GM19351 (cell line): ENCODE measurements around the gene FMN2.
"Not testable (repeated sequence)": the region's sequence is repeated elsewhere in the genome, so short reads cannot be mapped to it uniquely, and the experiment has no call there.

Source experiments
- ATAC-seq: cut with Tn5 transposase; IDR thresholded peaks from one replicate; pipeline ENCODE4 v1.9.1; 2021; ENCODE audit warnings: mild to moderate bottlenecking, moderate library complexity; ENCODE audit not compliant: unreplicated experiment

Gene FMN2

DNA sequence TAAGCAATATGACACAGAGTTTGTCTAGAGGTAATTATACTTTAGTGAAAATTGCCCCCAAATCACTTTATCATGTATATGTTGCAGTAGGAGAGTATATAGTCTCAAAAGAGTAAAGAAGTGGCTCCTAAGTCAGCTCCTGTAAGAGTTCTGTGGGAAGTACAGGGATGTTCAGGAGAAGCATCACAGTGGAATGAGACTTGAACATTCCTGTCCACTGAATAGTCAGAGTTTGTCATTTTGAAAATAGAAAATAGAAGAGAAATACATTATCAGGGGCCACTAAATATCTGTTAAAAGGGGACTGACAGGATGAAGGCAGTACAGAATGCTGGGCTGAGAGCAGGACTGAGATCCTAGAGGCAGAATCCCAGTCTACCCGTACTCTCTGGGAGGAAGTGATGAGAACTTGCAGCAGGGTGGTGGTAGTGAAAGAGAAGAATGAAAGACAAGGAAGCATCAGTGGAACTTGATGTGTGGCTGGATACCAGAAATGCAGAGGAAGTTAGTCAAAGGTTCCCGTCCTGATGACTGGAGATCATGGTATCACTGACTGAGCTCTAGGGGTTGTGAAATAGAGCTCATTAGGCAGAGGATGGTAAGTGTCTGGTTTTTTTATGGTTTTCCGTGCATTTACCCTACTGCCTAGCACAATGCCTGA, 153.4 kb downstream of the FMN2 start:
- ATAC-seq, result no peak

DNA sequence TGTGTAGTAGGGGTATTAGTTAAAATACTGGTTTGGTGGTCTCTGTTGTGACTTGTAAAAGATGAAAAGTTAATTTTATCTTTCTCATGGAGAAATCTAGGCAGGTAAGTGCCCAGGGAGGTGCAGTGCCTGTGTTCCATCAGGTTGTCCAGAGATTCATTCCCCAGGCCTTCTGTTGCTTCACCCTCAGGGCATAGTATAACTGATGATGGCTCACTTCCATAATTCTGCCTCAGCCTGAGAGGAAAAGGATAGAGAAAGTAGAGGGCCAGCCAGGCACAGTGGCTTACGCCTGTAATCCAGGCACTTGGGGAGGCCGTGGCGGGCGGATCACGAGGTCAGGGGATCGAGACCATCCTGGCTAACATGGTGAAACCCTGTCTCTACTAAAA, 153.9 kb downstream of the FMN2 start:
- ATAC-seq, result no peak

DNA sequence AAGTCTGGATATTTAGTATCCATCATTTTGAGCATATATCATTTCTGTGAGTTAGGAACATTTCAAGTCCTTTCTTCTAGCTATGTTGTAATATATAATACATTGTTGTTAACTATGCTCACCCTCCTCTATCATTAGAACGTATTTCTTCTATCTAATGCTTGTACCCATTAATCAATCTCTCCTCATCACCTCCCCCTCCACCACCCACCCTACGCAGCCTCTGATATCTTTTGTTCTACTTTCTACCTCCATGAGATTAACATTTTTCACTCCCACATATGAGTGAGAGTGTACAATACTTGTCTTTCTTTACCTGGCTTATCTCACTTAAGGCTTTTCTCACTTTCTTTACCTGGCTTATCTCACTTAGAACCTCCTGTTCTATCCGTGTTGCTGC, 156.2 kb downstream of the FMN2 start:
- no peak for ATAC-seq

DNA sequence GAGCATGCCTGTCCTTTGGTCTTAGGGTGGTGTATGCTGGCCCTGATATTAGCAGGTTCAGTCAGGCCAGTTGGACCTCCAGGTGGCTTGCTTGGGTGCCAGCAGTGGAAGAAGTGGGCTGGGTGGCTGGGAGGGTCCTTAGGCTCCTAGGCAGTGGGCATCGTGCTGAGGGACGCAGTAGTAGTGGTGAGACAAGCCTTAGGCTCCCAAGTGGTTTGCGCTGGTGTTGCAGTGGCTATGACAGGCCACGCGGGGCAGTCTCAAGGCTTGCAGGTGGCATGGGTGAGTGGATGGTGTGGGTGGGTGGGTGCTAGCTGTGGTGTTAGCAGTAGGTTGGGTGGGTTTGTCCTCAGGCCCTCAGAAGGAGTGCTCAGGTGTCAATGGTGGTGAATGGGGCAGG, 162.3 kb downstream of the FMN2 start:
- no peak for ATAC-seq

DNA sequence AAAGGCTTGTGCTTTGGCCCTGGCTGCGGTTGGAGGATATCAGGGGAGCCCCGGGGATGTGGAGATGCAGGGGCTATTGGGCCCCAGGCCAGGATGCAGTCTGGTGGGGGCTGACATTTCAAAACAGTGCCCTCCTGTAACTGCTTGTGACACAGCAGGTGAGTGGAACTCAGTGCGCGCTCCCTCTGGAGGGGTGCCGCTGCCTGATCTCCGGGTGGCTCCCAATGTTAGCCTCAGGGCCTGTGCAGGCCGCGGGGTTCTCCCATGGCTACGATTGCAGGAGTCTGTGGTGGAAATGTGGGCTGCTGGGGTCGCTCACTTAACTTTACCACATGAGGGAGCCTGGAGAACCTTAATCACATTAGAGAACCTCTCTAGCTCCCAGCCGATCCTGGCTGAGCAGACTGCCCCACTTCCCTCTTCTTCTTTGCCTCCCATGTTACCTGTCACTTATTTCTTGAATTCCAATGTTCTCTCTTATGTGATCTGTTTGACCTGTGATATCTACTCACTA, 163.2 kb downstream of the FMN2 start:
- ATAC-seq, result no peak

DNA sequence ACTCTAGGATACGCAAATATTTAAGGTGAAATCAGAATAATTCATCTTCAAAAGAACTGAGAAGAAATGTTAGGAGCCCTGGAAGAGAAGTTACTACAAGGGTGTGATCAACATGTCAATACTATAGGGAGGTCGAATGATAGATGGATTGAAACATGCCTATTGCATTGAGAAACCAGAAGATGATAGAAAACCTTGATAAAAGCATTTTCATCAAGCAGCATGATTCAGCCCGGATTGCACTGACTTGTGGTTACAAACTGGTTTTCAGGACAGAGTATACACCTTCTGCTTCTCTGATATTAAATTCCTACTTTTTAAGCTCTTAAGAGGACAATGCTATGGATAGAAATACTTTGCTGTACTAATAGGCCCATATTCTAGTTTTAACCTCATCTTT, 164.2 kb downstream of the FMN2 start:
- no peak for ATAC-seq

DNA sequence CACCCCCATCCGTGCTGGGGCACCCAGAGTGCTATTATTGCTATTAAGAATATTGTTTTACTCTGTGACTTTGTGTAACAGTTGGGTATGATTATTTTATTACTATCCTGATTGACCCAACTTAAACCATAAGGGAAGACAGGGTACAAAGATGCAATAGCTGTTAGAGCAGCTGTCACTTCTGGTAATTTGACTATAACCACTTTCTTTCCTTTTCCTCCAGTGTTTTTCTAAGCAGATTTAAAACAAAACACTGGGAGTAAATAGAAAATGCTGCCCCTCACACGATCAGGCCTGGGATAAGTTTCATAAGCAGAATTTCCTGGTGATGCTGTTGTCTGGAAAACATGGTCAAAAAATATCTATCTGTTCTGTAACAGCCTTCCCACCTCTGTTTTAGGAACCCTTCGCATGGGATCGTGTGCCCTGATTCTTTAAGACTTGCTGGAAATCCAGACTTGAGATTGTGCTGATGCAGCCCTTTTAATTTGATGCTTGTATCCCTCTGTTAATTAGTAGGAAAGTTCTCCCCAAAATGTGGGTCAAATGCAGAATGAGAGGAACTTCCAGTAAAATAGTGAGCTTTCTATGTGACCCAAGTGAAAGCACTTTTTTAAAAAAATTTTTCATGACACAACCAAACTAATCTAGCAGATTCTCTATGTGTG, 165.3 kb downstream of the FMN2 start:
- ATAC-seq, result no peak

DNA sequence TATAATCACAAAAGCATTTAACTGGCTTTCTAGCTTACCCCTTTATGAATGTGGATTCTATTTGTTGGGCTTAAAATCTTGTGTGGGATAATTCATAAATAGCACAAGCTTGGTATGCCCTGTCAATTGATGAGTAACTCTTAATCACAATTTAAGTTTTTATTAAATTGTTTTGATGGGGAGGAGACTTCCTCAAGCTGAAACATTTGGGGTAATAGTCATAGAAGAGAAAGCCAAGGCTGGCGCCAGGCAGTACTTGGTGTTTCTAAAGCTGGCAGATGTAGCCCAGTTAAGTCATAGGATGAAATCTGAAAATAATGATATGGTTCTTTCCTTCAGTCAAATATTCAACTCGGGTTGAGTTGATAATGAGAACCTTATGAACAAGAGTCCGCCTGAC, 167.2 kb downstream of the FMN2 start:
- ATAC-seq, result no peak

DNA sequence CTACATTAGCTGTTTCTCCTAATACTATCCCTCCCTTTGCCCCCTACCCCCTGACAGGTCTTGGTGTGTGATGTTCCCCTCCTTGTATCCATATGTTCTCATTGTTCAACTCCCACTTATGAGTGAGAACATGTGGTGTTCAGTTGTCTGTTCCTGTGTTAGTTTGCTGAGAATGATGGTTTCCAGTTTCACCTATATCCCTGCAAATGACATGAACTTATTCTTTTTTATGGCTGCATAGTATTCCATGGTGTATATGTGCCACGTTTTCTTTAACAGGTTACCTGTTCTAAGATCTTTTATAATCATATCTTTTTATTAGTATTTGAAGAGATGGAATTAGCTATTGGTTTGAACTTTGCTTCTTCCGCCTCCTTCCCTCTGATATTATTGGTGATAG, 172.8 kb downstream of the FMN2 start:
- not testable (repeated sequence) for ATAC-seq

DNA sequence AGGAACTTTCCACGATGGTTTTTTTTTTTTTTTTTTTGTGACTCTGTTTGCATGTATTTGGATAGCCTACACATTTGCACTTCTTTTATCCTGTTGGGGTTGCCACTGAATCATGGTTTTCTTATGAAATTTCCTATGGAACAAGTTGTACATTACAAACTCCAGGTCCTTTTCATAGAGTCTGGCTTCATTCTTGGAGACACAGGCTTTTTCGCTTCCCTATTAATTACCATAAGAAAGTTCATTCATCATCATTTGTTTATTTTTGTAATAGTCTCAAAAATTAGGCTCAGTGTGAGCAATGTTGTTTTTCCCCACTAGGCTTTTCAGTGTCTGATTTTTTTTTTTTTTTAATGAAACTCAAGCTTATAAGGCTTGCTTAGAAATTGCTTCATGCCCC, 179.4 kb downstream of the FMN2 start:
- no peak for ATAC-seq

DNA sequence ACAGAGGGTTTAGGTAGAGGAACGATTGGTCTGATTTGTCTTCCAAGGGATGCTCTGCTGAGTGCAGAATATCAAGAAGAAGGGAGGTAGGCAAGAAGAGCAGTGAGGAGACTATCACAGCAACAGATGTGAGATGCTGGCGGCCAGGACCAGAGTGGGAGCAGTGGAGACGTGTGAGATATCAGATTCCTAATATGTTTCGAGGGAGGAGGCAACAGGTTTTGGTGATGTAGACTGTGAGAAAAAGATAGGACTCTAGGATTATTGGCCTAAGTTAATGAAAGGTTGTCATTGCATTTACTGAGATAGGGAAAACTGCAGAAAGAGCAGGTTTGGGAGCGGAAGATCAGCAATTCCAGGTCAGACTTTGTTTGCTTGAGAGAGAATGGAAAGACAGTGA, 182.9 kb downstream of the FMN2 start:
- ATAC-seq, result no peak

DNA sequence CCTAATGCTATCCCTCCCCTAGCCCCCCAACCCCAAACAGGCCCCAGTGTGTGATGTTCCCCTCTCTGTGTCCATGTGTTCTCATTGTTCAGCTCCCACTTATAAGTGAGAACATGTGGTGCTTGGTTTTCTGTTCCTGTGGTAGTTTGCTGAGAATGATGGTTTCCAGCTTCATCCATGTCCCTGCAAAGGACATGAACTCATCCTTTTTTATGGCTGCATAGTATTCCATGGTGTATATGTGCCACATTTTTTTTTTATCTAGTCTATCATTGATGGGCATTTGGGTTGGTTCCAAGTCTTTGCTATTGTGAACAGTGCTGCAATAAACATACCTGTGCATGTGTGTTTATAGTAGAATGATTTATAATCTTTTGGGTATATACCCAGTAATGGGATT, 183.5 kb downstream of the FMN2 start:
- not testable (repeated sequence) for ATAC-seq

DNA sequence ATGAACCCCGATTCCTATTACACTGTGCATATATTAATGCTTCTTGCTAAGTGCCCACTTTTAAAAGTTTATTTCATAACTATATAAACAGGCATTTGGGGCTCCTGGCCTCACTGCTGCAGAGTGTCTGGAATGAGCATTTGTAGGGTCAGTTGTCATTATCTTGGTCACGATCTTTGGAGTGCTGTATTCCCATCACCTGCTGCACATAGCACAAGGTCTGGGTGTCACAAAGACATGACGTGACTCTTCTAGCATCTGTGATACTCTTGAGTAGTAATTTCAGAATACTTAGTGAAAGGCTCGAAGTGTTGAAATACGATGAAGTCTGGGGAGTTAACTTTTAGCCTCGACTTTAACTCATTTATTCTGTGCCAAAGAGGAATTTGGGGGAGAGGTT, 186.4 kb downstream of the FMN2 start:
- ATAC-seq, result no peak

DNA sequence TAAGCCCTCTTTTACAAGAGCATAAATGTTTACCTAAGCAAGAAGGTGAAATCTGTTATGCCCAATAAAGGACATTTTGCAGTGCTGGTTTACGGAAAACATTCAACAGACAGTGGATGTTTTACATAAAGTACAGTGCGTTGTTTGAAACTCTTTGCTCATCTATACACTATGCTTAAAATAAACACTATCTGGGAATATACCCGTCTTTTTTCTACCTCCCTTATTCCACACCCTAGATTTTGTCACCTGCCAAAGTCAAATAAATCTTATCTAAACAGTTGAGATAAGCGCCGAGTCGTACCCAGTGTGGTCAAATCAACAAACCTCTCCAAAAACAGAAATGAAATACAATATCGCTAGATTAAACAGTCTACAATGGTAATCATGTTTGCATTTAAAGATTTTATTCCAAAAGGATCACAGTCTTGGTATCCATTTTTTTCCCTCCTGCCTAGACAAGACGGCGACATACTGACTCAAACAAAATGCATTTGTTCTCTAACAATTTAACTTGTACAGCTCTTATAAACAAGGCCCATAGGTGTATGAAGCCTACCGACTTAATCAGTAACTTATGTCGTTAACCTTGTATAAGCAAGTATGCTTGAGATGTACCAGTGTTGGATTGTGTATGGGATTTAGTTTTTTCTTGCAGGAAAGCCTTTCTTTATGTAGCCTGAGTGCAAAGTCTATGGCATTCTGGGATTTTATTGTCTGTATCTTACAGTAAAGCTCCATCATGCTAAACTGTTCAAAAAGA, 189.1 kb downstream of the FMN2 start:
- ATAC-seq, result no peak

DNA sequence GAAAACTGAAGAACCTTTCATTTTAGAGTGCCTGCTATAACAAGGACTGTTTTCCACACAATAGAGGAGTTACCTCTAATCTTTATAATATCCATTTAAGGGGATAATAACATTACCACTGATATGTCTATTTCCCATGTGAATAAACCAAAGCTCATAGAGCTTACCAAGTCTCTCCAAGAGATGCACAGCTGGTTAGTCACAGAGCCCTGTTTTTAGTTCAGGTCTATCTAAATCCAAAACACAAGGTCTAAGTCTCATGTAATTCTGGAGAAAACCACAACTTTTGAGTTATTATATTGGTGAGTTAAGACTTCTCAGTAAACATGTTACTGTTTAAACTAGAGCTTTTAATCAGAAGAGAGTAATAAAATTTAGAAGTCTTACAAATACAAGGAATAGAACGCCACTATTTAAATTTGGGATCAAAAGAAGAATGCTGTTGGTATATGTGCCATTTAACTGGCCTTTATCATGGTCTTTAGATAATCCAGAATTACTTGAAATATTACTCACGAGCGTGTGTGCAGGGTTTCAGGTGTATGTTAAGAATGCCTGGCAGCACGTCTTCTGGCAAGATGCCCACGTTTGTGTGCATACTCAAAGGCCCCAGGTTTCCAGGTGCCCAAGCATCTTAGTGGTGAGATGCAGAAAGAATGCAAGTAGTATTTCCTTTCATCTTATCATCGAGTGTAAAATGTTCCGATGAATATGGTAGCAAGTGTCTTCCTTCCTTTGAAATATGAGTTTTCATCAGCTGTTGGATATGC, 190.6 kb downstream of the FMN2 start:
- no peak for ATAC-seq

DNA sequence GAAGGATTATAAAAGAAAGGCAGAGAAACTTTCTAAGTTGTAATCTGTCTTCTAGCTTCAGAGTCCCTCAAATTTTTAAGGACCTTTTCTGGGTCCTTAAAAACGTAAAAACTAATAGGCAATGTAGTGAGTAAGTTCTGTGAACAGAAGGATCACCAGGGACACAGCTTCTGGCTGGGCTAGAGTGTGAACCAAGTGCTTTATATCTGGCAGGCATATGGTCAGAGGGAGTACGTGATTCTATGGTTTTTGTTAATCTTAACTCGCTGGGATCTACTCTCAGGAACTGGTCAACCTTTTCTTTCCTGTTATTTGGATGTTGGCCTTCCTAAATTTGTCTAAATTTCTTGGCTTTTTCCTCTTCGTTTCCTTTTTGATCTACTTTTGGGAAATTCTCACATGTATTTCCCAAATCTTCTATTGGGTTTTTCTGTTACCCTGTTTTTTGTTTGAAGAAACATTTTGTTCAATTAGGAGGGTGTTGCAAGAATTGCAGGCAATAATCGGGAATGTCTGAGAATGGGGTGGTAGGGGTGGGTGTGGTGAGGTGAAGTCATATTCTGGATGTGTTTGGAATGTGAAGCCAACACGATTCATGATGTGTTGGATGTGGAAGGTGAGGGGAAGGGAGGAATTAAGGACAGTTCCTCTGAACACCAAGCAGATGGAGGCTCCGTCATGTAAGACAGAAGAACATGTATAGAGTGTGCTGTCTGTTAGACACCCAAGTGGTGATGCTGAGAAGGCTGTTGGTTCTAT, 193.2 kb downstream of the FMN2 start:
- no peak for ATAC-seq

DNA sequence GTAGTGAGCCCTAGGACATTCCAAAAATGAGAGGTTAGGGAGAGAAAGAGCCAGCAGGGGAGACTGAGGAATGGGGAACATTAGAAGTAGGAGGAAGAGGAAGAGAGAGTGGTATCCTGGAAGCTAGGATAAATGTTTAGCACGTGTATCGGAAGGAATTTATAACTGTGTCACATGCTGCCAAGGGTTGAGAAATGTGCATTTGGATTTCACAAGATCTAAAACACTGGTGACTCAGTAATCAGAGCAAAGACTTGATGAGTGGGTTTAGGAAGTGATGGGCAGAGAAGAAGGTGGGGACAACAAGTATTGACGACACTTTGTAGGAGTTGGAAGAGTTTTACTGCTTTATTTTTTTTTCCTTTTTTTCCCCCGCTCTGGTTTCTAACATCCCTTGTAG, 193.9 kb downstream of the FMN2 start:
- ATAC-seq, result no peak

DNA sequence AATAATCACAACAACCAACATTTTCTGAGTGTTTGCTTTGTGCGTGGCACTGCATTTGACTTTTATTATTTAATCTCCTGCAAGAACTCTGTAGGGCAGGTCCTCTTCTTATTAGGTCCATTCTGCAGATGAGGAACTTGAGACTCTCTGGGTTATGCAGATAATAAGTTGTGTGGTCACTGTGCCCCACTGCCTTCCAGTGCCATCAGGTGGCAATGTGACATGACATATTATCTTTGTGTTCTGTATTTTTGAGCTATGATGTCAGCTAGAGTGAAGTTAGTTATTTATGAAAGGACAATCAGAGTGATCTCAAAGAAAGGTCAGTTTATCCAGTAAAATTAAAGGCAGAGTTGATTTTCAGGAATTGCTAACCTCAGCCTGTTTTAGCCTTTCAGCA, 196.0 kb downstream of the FMN2 start:
- ATAC-seq, result no peak

DNA sequence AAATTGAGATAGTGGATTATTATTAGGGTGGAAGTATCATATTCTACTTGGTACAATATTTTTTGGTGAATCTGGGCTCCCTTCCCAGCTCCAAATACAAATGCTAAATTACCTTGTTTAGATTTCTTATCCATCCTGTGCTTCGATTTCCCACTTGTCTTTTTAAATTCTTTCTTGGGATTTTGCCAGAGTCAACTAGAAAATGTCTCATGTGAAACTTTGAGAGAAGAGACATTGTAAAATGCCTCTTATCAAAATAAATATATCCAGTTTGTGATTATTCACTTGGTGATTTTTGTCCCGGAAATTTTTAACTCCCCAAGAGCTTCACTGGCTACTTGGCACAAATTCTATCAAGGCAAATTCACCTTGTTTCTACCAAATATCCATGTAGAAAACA, 202.0 kb downstream of the FMN2 start:
- ATAC-seq, result no peak

DNA sequence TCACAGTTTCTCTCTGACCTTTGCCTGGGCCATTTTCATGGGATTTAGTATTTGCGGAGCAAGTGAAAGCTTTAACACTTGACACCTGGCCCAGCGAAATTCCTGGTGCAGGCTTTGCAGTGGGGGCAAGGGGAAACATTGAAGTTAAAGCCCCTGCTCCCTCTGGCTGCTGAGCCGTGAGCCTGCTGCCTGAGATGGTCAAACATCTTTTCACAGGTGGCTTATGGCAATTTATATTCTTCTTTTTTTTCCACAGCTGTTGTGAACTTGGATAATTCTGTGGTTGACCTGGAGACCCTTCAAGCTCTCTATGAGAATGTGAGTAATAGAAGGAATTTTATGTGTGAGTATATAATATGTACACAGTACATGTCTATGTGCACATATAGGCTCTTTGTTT, 202.9 kb downstream of the FMN2 start:
- no peak for ATAC-seq

DNA sequence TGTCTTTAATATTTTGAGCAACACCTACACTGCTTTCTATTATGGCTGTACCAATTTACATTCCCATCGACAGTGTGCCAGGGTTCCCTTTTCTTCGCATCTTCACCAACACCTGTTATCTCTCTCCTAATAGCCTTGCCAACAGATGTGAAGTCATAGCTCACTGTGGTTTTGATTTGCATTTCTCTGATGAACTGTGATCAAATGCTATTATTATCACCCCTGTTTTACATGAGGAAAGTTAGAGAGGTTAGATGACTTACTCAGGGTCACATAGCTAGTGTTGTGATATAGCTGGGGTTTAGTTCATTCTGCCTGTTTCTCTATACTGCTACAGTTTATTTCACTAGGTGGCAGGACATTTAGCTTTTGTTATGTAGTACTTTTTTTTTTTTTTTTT, 204.1 kb downstream of the FMN2 start:
- peak; percentile 71 for ATAC-seq
